Astrocyte of the cerebellum (primary cell): ENCODE results near the gene MOK.
A peak's percentile ranks its signal among the peaks of the same experiment; 100 is the strongest.
"Not testable (repeated sequence)": the region's sequence is repeated elsewhere in the genome, so short reads cannot be mapped to it uniquely, and the experiment has no call there.

ENCODE experiments used
- DNase-seq: peaks from one replicate; pipeline ENCODE4 v3.0.0-alpha.2; 2011; ENCODE audit warnings: low read depth
- H3K4me3 ChIP-seq: 2 replicates; pipeline ENCODE4 v1.5.1; 2011; ENCODE audit warnings: mild to moderate bottlenecking, low read depth, low read length, moderate library complexity
- in situ Hi-C: cut with HindIII; loops from 2 replicates; pipeline ENCODE4 v1.10.0; 2017; ENCODE audit warnings: low sequenced_read_pairs
- TF ChIP-seq, protein P1 (sequence below): IDR thresholded peaks from 2 replicates; pipeline ENCODE4 v1.5.1; 2012; ENCODE audit warnings: low read length, low read depth, moderate library complexity, mild to moderate bottlenecking; ENCODE audit errors: missing control alignments

MOK gene, protein sequence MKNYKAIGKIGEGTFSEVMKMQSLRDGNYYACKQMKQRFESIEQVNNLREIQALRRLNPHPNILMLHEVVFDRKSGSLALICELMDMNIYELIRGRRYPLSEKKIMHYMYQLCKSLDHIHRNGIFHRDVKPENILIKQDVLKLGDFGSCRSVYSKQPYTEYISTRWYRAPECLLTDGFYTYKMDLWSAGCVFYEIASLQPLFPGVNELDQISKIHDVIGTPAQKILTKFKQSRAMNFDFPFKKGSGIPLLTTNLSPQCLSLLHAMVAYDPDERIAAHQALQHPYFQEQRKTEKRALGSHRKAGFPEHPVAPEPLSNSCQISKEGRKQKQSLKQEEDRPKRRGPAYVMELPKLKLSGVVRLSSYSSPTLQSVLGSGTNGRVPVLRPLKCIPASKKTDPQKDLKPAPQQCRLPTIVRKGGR

DNA sequence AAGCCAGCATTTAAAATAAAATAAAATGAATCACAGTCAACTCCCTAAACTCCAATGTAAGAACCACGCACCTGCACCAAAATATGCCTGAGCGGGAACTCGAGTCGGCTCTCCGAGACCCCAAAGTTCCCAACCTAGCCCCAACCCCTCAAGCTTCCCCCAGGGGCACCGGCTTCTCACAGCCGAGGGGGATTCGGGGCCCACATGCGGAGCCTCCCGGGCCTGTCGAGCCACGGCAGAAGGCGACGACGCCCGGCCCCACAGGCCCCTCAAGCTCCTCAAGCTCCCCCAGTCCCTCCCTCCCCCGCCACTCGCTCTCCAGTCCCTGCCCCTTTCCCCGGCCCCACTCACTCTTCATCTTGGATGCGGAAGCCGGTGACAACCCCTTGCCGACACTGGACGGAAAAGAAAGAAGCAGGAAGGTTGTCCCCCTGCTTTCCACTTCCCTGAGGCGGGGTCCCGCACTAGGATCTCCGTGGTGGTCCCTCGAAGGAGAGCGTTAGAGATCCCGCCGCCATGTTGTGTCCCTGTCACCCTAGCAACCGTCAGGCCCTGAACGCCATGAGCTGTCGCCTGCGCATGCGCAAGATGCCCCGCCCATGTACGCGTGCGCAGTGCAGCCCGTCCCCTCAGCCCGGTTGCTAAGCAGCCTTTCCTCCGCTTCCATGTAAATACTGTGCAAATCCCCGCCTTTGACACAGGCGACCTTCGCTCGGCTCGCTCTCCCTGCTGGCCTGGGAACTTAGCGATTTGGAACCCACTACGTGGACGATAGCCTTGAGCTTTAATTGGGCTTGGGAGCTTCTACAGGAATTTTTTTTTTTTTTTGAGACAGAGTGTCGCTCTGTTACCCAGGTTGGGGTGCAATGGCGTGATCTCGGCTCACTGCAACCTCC is at the start of gene MOK:
Gene MOK, minus strand, starts transcription at position 554 of the 896 bp plus-strand sequence. Its CDS starts 196 bp downstream, at position 358.
- in situ Hi-C loops = loop anchor here (25.0 kb wide), 1 partner anchor 218 kb away; the partner anchor contains the start of gene HSP90AA1
- TF ChIP-seq, protein P1, sequence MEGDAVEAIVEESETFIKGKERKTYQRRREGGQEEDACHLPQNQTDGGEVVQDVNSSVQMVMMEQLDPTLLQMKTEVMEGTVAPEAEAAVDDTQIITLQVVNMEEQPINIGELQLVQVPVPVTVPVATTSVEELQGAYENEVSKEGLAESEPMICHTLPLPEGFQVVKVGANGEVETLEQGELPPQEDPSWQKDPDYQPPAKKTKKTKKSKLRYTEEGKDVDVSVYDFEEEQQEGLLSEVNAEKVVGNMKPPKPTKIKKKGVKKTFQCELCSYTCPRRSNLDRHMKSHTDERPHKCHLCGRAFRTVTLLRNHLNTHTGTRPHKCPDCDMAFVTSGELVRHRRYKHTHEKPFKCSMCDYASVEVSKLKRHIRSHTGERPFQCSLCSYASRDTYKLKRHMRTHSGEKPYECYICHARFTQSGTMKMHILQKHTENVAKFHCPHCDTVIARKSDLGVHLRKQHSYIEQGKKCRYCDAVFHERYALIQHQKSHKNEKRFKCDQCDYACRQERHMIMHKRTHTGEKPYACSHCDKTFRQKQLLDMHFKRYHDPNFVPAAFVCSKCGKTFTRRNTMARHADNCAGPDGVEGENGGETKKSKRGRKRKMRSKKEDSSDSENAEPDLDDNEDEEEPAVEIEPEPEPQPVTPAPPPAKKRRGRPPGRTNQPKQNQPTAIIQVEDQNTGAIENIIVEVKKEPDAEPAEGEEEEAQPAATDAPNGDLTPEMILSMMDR = no peak
- H3K4me3 ChIP-seq = peak within 1 kb of the TSS; percentile 65
- DNase-seq = peak; percentile 93

DNA sequence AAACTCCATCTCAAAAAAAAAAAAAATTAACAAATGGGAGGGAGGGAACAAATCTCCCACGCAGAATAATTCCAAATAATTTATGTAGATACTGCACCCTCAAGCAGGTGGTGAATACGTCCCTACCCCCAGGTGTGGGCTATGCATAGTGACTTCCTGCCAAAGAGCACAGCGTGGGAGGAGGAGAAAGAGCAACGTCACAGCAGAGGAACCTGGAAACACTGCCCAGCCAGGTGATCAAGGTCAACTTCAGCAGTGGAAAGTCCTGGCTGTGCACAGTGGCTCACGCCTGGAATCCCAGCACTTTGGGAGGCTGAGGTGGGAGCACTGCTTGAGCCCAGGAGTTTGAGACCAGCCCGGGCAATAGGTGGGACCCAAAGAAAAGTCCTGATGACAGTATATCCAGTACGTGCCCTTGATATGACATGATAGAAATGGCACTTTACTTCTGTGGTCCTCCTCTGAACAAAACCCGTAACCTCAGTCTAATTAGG is 48.2 kb upstream of the MOK start:
- in situ Hi-C loops = no loop called here
- TF ChIP-seq, protein P1 = no peak
- DNase-seq = no peak

DNA sequence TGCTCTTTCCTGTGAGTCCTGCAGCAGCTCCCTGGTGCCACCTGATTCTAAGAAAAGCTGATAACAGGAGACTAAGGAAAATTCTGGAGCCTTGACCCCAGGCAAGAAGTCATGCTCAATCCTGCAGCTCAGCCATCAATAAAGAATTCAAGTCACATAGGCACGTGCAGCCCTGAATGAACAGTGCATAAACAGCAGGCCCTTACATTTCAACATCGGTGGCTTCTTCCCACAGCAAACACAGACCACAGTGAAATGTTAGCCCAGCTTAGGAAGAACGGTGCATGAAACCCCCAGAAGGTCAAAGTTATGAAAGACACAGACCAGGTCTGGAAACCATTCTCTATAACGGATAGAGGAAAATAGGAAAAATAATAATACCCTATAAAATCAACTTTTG is 47.2 kb upstream of the MOK start:
- TF ChIP-seq, protein P1 = no peak
- in situ Hi-C loops = no loop called here
- H3K4me3 ChIP-seq = no peak overlapping the region
- no peak for DNase-seq

More for the DNA sequence above, 48.2 kb upstream of the MOK start:
- H3K4me3 ChIP-seq = no peak overlapping the region

DNA sequence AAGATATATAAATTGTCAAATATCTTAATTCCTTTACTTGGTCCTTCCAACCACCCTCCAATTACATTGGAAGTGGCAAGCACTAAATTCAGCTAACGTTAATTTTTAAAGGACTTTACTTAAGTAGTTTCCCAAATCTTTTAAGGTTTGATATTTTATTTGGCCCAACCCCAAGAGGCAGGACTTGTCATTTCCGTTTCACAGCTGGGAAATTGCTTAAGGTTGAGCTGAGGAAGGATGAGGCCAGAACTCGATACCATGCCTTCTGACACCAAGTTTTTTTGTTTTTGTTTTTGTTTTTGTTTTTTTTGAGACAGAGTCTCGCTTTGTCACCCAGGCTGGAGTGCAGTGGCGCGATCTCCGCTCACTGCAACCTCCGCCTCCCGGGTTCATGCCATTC is 46.6 kb upstream of the MOK start:
- DNase-seq, H3K4me3 ChIP-seq, in situ Hi-C loops: not testable (repeated sequence)

DNA sequence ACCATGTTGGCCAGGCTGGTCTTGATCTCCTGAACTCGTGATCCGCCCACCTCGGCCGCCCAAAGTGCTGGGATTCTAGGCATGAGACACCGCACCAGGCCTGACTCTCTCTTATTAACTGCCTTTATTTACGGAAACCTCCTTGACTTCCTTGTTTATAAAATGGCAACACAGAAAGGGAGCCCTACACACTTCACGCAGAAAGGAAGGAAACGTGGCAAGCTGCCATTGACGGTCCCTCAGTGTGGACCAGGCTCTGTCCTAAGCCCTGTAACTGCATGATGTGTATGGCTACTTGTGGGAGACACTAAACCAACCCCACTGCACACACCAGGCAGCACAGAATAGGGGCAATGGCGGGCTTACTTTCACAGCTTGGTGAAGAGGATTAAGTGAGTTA is 46.1 kb upstream of the MOK start:
- DNase-seq = no peak
- H3K4me3 ChIP-seq = no peak overlapping the region
- in situ Hi-C loops = no loop called here
- TF ChIP-seq, protein P1 = no peak

DNA sequence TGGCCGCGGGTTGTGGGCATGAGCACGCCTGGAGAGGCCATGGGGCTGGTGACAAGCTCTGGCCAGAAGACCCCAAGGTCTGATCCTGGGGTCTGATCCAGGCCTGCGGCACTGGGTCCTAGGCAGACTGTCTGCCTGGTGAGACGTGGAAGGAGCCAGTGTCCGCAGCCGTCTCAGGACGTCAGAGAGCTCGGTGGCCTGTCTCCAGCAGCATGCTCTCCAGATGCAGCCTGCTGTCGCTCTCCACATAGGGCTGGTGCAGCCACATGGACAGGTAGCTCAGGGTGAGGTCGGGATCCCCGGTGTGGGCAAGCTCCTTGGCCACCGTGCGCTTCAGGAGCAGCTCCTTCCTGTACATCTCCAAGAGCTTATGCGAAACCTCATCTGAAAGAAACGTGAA is 43.4 kb upstream of the MOK start:
- DNase-seq = no peak
- TF ChIP-seq, protein P1 = no peak
- in situ Hi-C loops = no loop called here

More for the DNA sequence above, 43.4 kb upstream of the MOK start:
- H3K4me3 ChIP-seq = no peak overlapping the region
